H9 (cell line): ENCODE data around the gene RETN. TPM values are rescaled to one million over a fixed set of nuclear protein-coding genes. Genes with fewer than 3 reads are reported as not detected.

ENCODE experiments used
- DNase-seq: peaks from one replicate; pipeline ENCODE4 v3.0.0-alpha.2; 2017
- H2AFZ ChIP-seq: one replicate; pipeline ENCODE4 v1.6.1; 2013; ENCODE audit warnings: mild to moderate bottlenecking, low read length, control low read depth, moderate library complexity
- H2AK5ac ChIP-seq: 2 replicates; pipeline ENCODE4 v1.6.1; 2013; ENCODE audit warnings: low read length, control low read depth, mixed read lengths; ENCODE audit not compliant: insufficient read length
- H2BK120ac ChIP-seq: one replicate; pipeline ENCODE4 v1.6.1; 2013; ENCODE audit warnings: low read depth, mild to moderate bottlenecking, low read length, control low read depth, inconsistent platforms; ENCODE audit not compliant: poor library complexity, severe bottlenecking
- H2BK12ac ChIP-seq: 2 replicates; pipeline ENCODE4 v1.6.1; 2013; ENCODE audit warnings: low read length, control low read depth, mixed read lengths, low read depth; ENCODE audit not compliant: insufficient read length
- H2BK15ac ChIP-seq: 2 replicates; pipeline ENCODE4 v1.6.1; 2013; ENCODE audit warnings: low read depth, low read length, control low read depth
- H2BK20ac ChIP-seq: one replicate; pipeline ENCODE4 v1.6.1; 2013; ENCODE audit warnings: low read depth, mild to moderate bottlenecking, low read length, control low read depth, inconsistent platforms; ENCODE audit not compliant: poor library complexity, severe bottlenecking
- H2BK5ac ChIP-seq: 2 replicates; pipeline ENCODE4 v1.6.1; 2013; ENCODE audit warnings: low read length, control low read depth, mixed read lengths; ENCODE audit not compliant: insufficient read length
- H3K14ac ChIP-seq: 2 replicates; pipeline ENCODE4 v1.6.1; 2013; ENCODE audit warnings: low read length, control low read depth; ENCODE audit not compliant: insufficient read depth
- H3K18ac ChIP-seq: 2 replicates; pipeline ENCODE4 v1.6.1; 2013; ENCODE audit warnings: low read depth, mild to moderate bottlenecking, mixed read lengths, low read length, control low read depth; ENCODE audit not compliant: insufficient read length
- H3K23ac ChIP-seq: 2 replicates; pipeline ENCODE4 v1.6.1; 2013; ENCODE audit warnings: low read length, control low read depth, mixed read lengths, low read depth; ENCODE audit not compliant: insufficient read length
- H3K23me2 ChIP-seq: 2 replicates; pipeline ENCODE4 v1.6.1; 2013; ENCODE audit warnings: low read depth, mild to moderate bottlenecking, mixed read lengths, low read length, control low read depth; ENCODE audit not compliant: insufficient read length, poor library complexity, severe bottlenecking
- H3K27ac ChIP-seq: 2 replicates; pipeline ENCODE4 v1.5.1; 2013; ENCODE audit warnings: low read length, control low read depth, mixed read lengths, low read depth; ENCODE audit not compliant: insufficient read length
- H3K27me3 ChIP-seq: 2 replicates; pipeline ENCODE4 v1.6.1; 2013; ENCODE audit warnings: low read length, control low read depth, inconsistent platforms; ENCODE audit not compliant: insufficient read depth
- H3K4ac ChIP-seq: 2 replicates; pipeline ENCODE4 v1.6.1; 2013; ENCODE audit warnings: low read depth, mild to moderate bottlenecking, control low read depth, inconsistent platforms, low read length, moderate library complexity
- H3K4me1 ChIP-seq: 2 replicates; pipeline ENCODE4 v1.6.1; 2013; ENCODE audit warnings: low read length, control low read depth, inconsistent platforms; ENCODE audit not compliant: insufficient read depth
- H3K4me2 ChIP-seq: 2 replicates; pipeline ENCODE4 v1.6.1; 2013; ENCODE audit warnings: low read length, control low read depth, mixed read lengths; ENCODE audit not compliant: insufficient read length, insufficient read depth
- H3K56ac ChIP-seq: 2 replicates; pipeline ENCODE4 v1.6.1; 2013; ENCODE audit warnings: low read depth, mild to moderate bottlenecking, mixed read lengths, low read length, control low read depth; ENCODE audit not compliant: insufficient read length
- H3K79me1 ChIP-seq: 2 replicates; pipeline ENCODE4 v1.6.1; 2013; ENCODE audit warnings: low read depth, mild to moderate bottlenecking, moderate library complexity, low read length, control low read depth, inconsistent platforms; ENCODE audit not compliant: insufficient read depth, poor library complexity, severe bottlenecking
- H3K79me2 ChIP-seq: 2 replicates; pipeline ENCODE4 v1.6.1; 2013; ENCODE audit warnings: low read length, control low read depth, inconsistent platforms; ENCODE audit not compliant: insufficient read depth
- H3K9ac ChIP-seq: 2 replicates; pipeline ENCODE4 v1.6.1; 2013; ENCODE audit warnings: low read length, control low read depth, mixed read lengths; ENCODE audit not compliant: insufficient read length; ENCODE audit errors: extremely low read depth
- H3K9me3 ChIP-seq: one replicate; pipeline ENCODE4 v1.6.1; 2013; ENCODE audit warnings: low read depth, low read length, inconsistent platforms; ENCODE audit not compliant: control insufficient read depth
- H3T11ph ChIP-seq: one replicate; pipeline ENCODE4 v1.6.1; 2013; ENCODE audit warnings: mild to moderate bottlenecking, low read length, control low read depth, inconsistent platforms
- H4K20me1 ChIP-seq: one replicate; pipeline ENCODE4 v1.6.1; 2013; ENCODE audit not compliant: control insufficient read depth, insufficient read length, insufficient read depth
- H4K5ac ChIP-seq: 2 replicates; pipeline ENCODE4 v1.6.1; 2013; ENCODE audit warnings: low read depth, mild to moderate bottlenecking, mixed read lengths, low read length, control low read depth; ENCODE audit not compliant: insufficient read length
- H4K8ac ChIP-seq: replicated peaks from 2 replicates; pipeline ENCODE4 v1.6.1; 2013; ENCODE audit warnings: low read length, control low read depth, mixed read lengths, low read depth; ENCODE audit not compliant: insufficient read length
- H4K91ac ChIP-seq: 2 replicates; pipeline ENCODE4 v1.6.1; 2013; ENCODE audit warnings: low read depth, mild to moderate bottlenecking, moderate library complexity, mixed read lengths, low read length, control low read depth; ENCODE audit not compliant: insufficient read length
- H3K27ac Mint-ChIP-seq, 3 experiments: 2 replicates in 2 of 3; 3 replicates in 1 of 3; pipeline ENCODE4 v1.8.0; 2020 to 2021; ENCODE audit warnings: mixed read lengths in 3 of 3, mild to moderate bottlenecking in 1 of 3, moderate library complexity in 1 of 3
- H3K27me3 Mint-ChIP-seq: 2 replicates; pipeline ENCODE4 v1.8.0; 2021; ENCODE audit warnings: low read depth, mild to moderate bottlenecking, moderate library complexity, mixed read lengths
- H3K36me3 Mint-ChIP-seq, 3 experiments: 2 replicates in 2 of 3; 3 replicates in 1 of 3; pipeline ENCODE4 v1.8.0; 2020 to 2021; ENCODE audit warnings: low read depth in 3 of 3, mixed read lengths in 3 of 3; ENCODE audit not compliant: insufficient read depth in 1 of 3
- H3K4me1 Mint-ChIP-seq, 2 experiments: 2 replicates each; pipeline ENCODE4 v1.8.0; 2020; ENCODE audit warnings: mixed read lengths in 2 of 2
- H3K4me3 Mint-ChIP-seq, 2 experiments: 2 replicates in 1 of 2; 3 replicates in 1 of 2; pipeline ENCODE4 v1.8.0; 2020 to 2021; ENCODE audit warnings: mild to moderate bottlenecking in 2 of 2, mixed read lengths in 2 of 2, moderate library complexity in 1 of 2
- H3K9me3 Mint-ChIP-seq, 2 experiments: 2 replicates in 1 of 2; 3 replicates in 1 of 2; pipeline ENCODE4 v1.8.0; 2020; ENCODE audit warnings: mild to moderate bottlenecking in 2 of 2, mixed read lengths in 2 of 2, moderate library complexity in 1 of 2
- CTCF ChIP-seq: fragments of 200-600 bp; sonication (generic); conservative IDR thresholded peaks from 3 replicates; pipeline ENCODE4 v1.8.0; 2021; ENCODE audit warnings: antibody characterized with exemption, mild to moderate bottlenecking
- WGBS: extraction: QIAGEN DNeasy Blood & Tissue Kit; methylation state at CpG from one replicate; pipeline ENCODE4 v1.1.7; 2013; ENCODE audit warnings: missing lambda C conversion rate, low lambda C conversion rate, mixed read lengths; ENCODE audit not compliant: insufficient read length; ENCODE audit errors: extremely low coverage; 5-methylcytosine and 5-hydroxymethylcytosine counted together
- total RNA-seq: library from RNA; stranded (reverse); gene quantifications from 2 replicates; pipeline ENCODE4 v1.2.1, GENCODE V29; 2021

The RETN gene
- total RNA-seq, 1 experiment from 2014 or later: not detected

- no peaks in the 10 kb centered on the region for H3K4me1 Mint-ChIP-seq
- H3K27me3 ChIP-seq: no peaks in the 10 kb centered on the region
Measured at GRCh38 chr19:7716762-7717161, 47.9 kb downstream of the RETN start.

More at GRCh38 chr19:7716762-7717161, 47.9 kb downstream of the RETN start:
- H3K4me3 Mint-ChIP-seq: no peak overlapping the region
- Histone ChIP-seq H4K91ac (no peak overlapping the region), H2BK15ac (no peak overlapping the region), H3K23me2 (no peaks in the 10 kb centered on the region), H2AK5ac (no peak overlapping the region), H4K8ac (no peak overlapping the region), H3T11ph (no peak overlapping the region), H3K79me1 (no peaks in the 10 kb centered on the region), H2BK20ac (no peak overlapping the region), H3K18ac (no peak overlapping the region), H2AFZ (no peak overlapping the region), H3K4me1 (no peaks in the 10 kb centered on the region), H3K23ac (no peak overlapping the region), H4K5ac (no peak overlapping the region), H2BK120ac (no peak overlapping the region), H3K79me2 (no peaks in the 10 kb centered on the region), H3K9ac (no peak overlapping the region), H2BK5ac (no peak overlapping the region), H3K27ac (no peak overlapping the region), H3K9me3 (no peaks in the 10 kb centered on the region), H3K4me2 (no peak overlapping the region), H4K20me1 (no peaks in the 10 kb centered on the region), H3K56ac (no peak overlapping the region), H3K14ac (no peak overlapping the region), H3K4ac (no peak overlapping the region), H2BK12ac (no peak overlapping the region)
- no peaks in the 10 kb centered on the region for H3K36me3 Mint-ChIP-seq
- TF ChIP-seq CTCF: no peak
- DNase-seq: no peak
- peaks cover 27% of the 10 kb centered on the region for H3K27me3 Mint-ChIP-seq
- H3K9me3 Mint-ChIP-seq: no peaks in the 10 kb centered on the region; a peak in 2 of 5 replicates
- H3K27ac Mint-ChIP-seq: no peak overlapping the region
- WGBS: no CpG with 5 or more reads among the region's 1 CpG
